Bone marrow (tissue), 2 donors: ENCODE results near the gene PSPN.
"Not testable (repeated sequence)": the region's sequence is repeated elsewhere in the genome, so short reads cannot be mapped to it uniquely, and the experiment has no call there.

Experiments
- DNase-seq, 2 donors: peaks; one replicate each; lab custom pipeline; 2025; lab: John Stamatoyannopoulos, UW

Gene PSPN

GRCh38 chr19:6402837-6403608 is 27.3 kb upstream of the PSPN start:
- no peak for DNase-seq

GRCh38 chr19:6402058-6402457 is 26.3 kb upstream of the PSPN start:
- DNase-seq = no peak

- not testable (repeated sequence) for DNase-seq
These were observed 24.6 kb upstream of the PSPN start for GRCh38 chr19:6400062-6400944.

GRCh38 chr19:6396305-6396704 is 20.6 kb upstream of the PSPN start:
- no peak for DNase-seq

GRCh38 chr19:6394831-6395230 is 19.1 kb upstream of the PSPN start:
- DNase-seq = no peak

GRCh38 chr19:6393983-6394412 is 18.3 kb upstream of the PSPN start:
- no peak for DNase-seq

- DNase-seq = peak; percentile 85 to 90
These were observed 17.6 kb upstream of the PSPN start, which contains the start of gene GTF2F1 for GRCh38 chr19:6393074-6393982. TSS of gene GTF2F1 (minus strand) at chr19:6393164. CDS start at chr19:6392995, 169 bp downstream.

- no peak for DNase-seq
These were observed 16.7 kb upstream of the PSPN start for GRCh38 chr19:6392221-6393073.

GRCh38 chr19:6387372-6387771 is 11.6 kb upstream of the PSPN start:
- DNase-seq = no peak

- no peak for DNase-seq
These were observed 8.6 kb upstream of the PSPN start for GRCh38 chr19:6384381-6384780.

- DNase-seq = no peak
These were observed 7.5 kb upstream of the PSPN start for GRCh38 chr19:6383188-6383587.

GRCh38 chr19:6381030-6381750 is 5.5 kb upstream of the PSPN start:
- no peak for DNase-seq

- no peak for DNase-seq
These were observed 4.0 kb upstream of the PSPN start for GRCh38 chr19:6379744-6380143.

GRCh38 chr19:6378486-6378885 is 2.8 kb upstream of the PSPN start:
- no peak for DNase-seq

- DNase-seq = no peak
These were observed 2.3 kb upstream of the PSPN start for GRCh38 chr19:6378041-6378440.

- no peak for DNase-seq
These were observed 918 bp upstream of the PSPN start for GRCh38 chr19:6376512-6377190.

GRCh38 chr19:6374711-6375410 is 872 bp downstream of the PSPN start:
- no peak for DNase-seq

- no peak for DNase-seq
These were observed 1.5 kb downstream of the PSPN start for GRCh38 chr19:6374161-6374709.

GRCh38 chr19:6373813-6374108 is 2.0 kb downstream of the PSPN start:
- no peak for DNase-seq
